Caco-2 (cell line): ENCODE measurements around the gene OTUD5. TPM values are rescaled to one million over a fixed set of nuclear protein-coding genes. Genes with fewer than 3 reads are reported as not detected.
A peak's percentile ranks its signal among the peaks of the same experiment; 100 is the strongest.

Experiments
- Bru-seq: library from RNA; stranded (reverse); fragments of 400-500 nt; gene quantifications from one replicate; lab custom pipeline; 2021; lab: Mats Ljungman, UMichigan
- BruChase-seq, 2 experiments: library from RNA; stranded (reverse); fragments of 400-500 nt; gene quantifications; one replicate each; lab custom pipeline; 2021; lab: Mats Ljungman, UMichigan
- BruUV-seq: library from RNA; stranded (reverse); fragments of 400-500 nt; replicated peaks from 2 replicates; lab custom pipeline; 2021; lab: Mats Ljungman, UMichigan
- CTCF ChIA-PET: fragments of 300-600 bp; sonication (Branson Sonifier 250); formaldehyde crosslinking; loops from one replicate; lab custom pipeline; 2022; ENCODE audit warnings: antibody characterized with exemption; lab: Charles Lee
- POLR2A ChIA-PET: fragments of 300-600 bp; sonication (Branson Sonifier 250); formaldehyde crosslinking; loops from one replicate; lab custom pipeline; 2022; ENCODE audit warnings: antibody characterized with exemption; lab: Charles Lee
- DNase-seq, 2 experiments: peaks; one replicate each; pipeline versions ENCODE4 v3.0.0 to v3.0.0-alpha.2; 2020 to 2022
- H3K27me3 ChIP-seq: replicated peaks from 2 replicates; pipeline ENCODE4 v1.6.0; 2011; ENCODE audit warnings: low read length; ENCODE audit not compliant: control insufficient read depth, insufficient read depth
- H3K36me3 ChIP-seq: 2 replicates; pipeline ENCODE4 v1.5.1; 2011; ENCODE audit warnings: low read length; ENCODE audit not compliant: control insufficient read depth, insufficient read depth
- H3K4me1 ChIP-seq: fragments of 250-450 bp; sonication (Bioruptor Pico); 2 replicates; pipeline ENCODE4 v1.5.1; 2020; ENCODE audit warnings: mild to moderate bottlenecking
- H3K4me3 ChIP-seq: 2 replicates; pipeline ENCODE4 v1.5.1; 2011; ENCODE audit warnings: low read depth, mild to moderate bottlenecking, control low read depth, low read length
- H3K9me3 ChIP-seq: fragments of 250-450 bp; sonication (Bioruptor Pico); 2 replicates; pipeline ENCODE4 v1.5.1; 2020; ENCODE audit warnings: mild to moderate bottlenecking, moderate library complexity
- H3K27ac Mint-ChIP-seq: one replicate; pipeline ENCODE4 v1.8.0; 2022; ENCODE audit warnings: mixed read lengths; ENCODE audit not compliant: unreplicated experiment
- H3K27me3 Mint-ChIP-seq: one replicate; pipeline ENCODE4 v1.8.0; 2022; ENCODE audit warnings: mixed read lengths; ENCODE audit not compliant: insufficient read depth, unreplicated experiment
- H3K36me3 Mint-ChIP-seq: one replicate; pipeline ENCODE4 v1.8.0; 2022; ENCODE audit warnings: mild to moderate bottlenecking, mixed read lengths; ENCODE audit not compliant: insufficient read depth, unreplicated experiment
- H3K4me1 Mint-ChIP-seq: one replicate; pipeline ENCODE4 v1.8.0; 2022; ENCODE audit warnings: low read depth, mixed read lengths; ENCODE audit not compliant: unreplicated experiment
- H3K4me3 Mint-ChIP-seq: one replicate; pipeline ENCODE4 v1.8.0; 2022; ENCODE audit warnings: mild to moderate bottlenecking, moderate library complexity, mixed read lengths; ENCODE audit not compliant: unreplicated experiment
- H3K9me3 Mint-ChIP-seq: one replicate; pipeline ENCODE4 v1.8.0; 2022; ENCODE audit warnings: mixed read lengths; ENCODE audit not compliant: unreplicated experiment
- CTCF ChIP-seq, 2 experiments: fragments of 200-600 bp in 1 of 2; IDR thresholded peaks; 1 replicate in 1 of 2; 2 replicates in 1 of 2; pipeline versions ENCODE4 v1.5.1 to v1.8.0; 2011 to 2022; ENCODE audit warnings: antibody characterized with exemption in 1 of 2, control low read depth in 1 of 2, inconsistent platforms in 1 of 2, low read depth in 1 of 2, low read length in 1 of 2, mild to moderate bottlenecking in 1 of 2, moderate library complexity in 1 of 2; ENCODE audit not compliant: insufficient read depth in 1 of 2, severe bottlenecking in 1 of 2, unreplicated experiment in 1 of 2
- intact Hi-C: fragments of 100-400 bp; cut with micrococcal nuclease; formaldehyde crosslinking; loops from one replicate; pipeline ENCODE4 v1.10.0; 2022; ENCODE audit not compliant: unreplicated experiment
- long read RNA-seq: library from polyadenylated mRNA; stranded (forward); transcript quantifications from one replicate; pipeline ENCODE4 v2.0.0, GENCODE V29; 2022
- total RNA-seq: library from RNA; stranded (reverse); gene quantifications from 2 replicates; pipeline ENCODE4 v1.2.3, GENCODE V29; 2022

The OTUD5 gene
- 40.1 and 40.6 TPM in 2 replicates for total RNA-seq
- percentile 64 among the genes with signal in this experiment for Bru-seq, nascent RNA
- BruChase-seq, experiment 1, labeled RNA remaining after a 2-hour chase, result percentile 65 among the genes with signal in this experiment
- percentile 72 among the genes with signal in this experiment for BruChase-seq, experiment 2, labeled RNA remaining after a 6-hour chase
- long read RNA-seq, transcript OTUD5-202 (9 exons, 2,692 nt), result major isoform, 30 of 59 reads
- long read RNA-seq, transcript OTUD5-203 (10 exons, 2,682 nt), result minor isoform, 5 of 59 reads
- long read RNA-seq, partial matches to known transcripts, result 6 of 59 reads
- long read RNA-seq, other reads (novel, unspliced or antisense), result 16 of 59 reads

- Histone ChIP-seq H3K9me3 (no peaks in the 10 kb centered on the region), H3K36me3 (no peaks in the 10 kb centered on the region; the same call in 1 of the 2 replicates), H3K4me3 (peak within 1 kb of the TSS; percentile 73), H3K4me1 (no peaks in the 10 kb centered on the region), H3K27me3 (no peaks in the 10 kb centered on the region)
- BruUV-seq, result no TSS peak
- ChIA-PET POLR2A (interaction anchor here (0.6 to 1.0 kb wide), 2 partner anchors 45 to 281 kb away, joined by 4 to 5 read pairs; partner anchors contain the start of gene GRIPAP1), CTCF (no interaction called here)
- intact Hi-C loops, result loop anchor here (2.0 kb wide), 1 partner anchor 39 kb away; the partner anchor contains the start of gene PIM2
- DNase-seq, result no peak
- H3K4me1 Mint-ChIP-seq, result peaks cover 15% of the 10 kb centered on the region
- H3K4me3 Mint-ChIP-seq, result peak within 1 kb of the TSS; percentile 98
- TF ChIP-seq CTCF (IDR thresholded peaks at IDR 0.05; ENCODE audit: insufficient read depth in 1 of 2, low read depth in 1 of 2, low read length in 1 of 2, severe bottlenecking in 1 of 2, unreplicated experiment in 1 of 2), result no peak
- H3K27ac Mint-ChIP-seq, result peak within 1 kb of the TSS; percentile 100
- no peaks in the 10 kb centered on the region for H3K27me3 Mint-ChIP-seq
- H3K9me3 Mint-ChIP-seq, result no peaks in the 10 kb centered on the region
- H3K36me3 Mint-ChIP-seq, result peaks cover 11% of the 10 kb centered on the region
Measured at GRCh38 chrX:48957477-48957826, at the start of gene OTUD5. TSS of gene OTUD5 (minus strand) at chrX:48957607. CDS start at chrX:48957570, 37 bp downstream.

GRCh38 chrX:49003696-49004095, 46.3 kb upstream of the OTUD5 start:
- intact Hi-C loops, result no loop called here
- BruUV-seq, result no TSS peak
- POLR2A ChIA-PET, result no interaction called here
- TF ChIP-seq CTCF (IDR thresholded peaks at IDR 0.05; ENCODE audit: insufficient read depth in 1 of 2, low read depth in 1 of 2, low read length in 1 of 2, severe bottlenecking in 1 of 2, unreplicated experiment in 1 of 2), result no peak
- Histone ChIP-seq H3K4me3 (no peak overlapping the region), H3K27me3 (no peaks in the 10 kb centered on the region), H3K4me1 (no peaks in the 10 kb centered on the region), H3K36me3 (no peaks in the 10 kb centered on the region), H3K9me3 (no peaks in the 10 kb centered on the region)
- Mint-ChIP-seq H3K4me1 (peaks cover 7% of the 10 kb centered on the region), H3K9me3 (no peaks in the 10 kb centered on the region), H3K4me3 (peak overlapping the region; percentile 48), H3K27ac (no peak overlapping the region), H3K36me3 (peaks cover 9% of the 10 kb centered on the region), H3K27me3 (no peaks in the 10 kb centered on the region)
- no peak for DNase-seq
- CTCF ChIA-PET, result no interaction called here

- ChIA-PET POLR2A (interaction anchor here (0.5 to 1.0 kb wide), 8 partner anchors 38 to 463 kb away, joined by 3 to 9 read pairs (median 6); partner anchors contain the start of genes OTUD5, PQBP1, TBC1D25 and TIMM17B), CTCF (interaction anchor here (0.6 to 1.2 kb wide), 5 partner anchors 41 to 267 kb away, joined by 3 to 7 read pairs (median 3); partner anchors contain the start of genes PPP1R3F and TFE3)
- DNase-seq, result peak; percentile 72 to 78
- peaks cover 20% of the 10 kb centered on the region for H3K36me3 Mint-ChIP-seq
- no peak for TF ChIP-seq CTCF (IDR thresholded peaks at IDR 0.05; ENCODE audit: insufficient read depth in 1 of 2, low read depth in 1 of 2, low read length in 1 of 2, severe bottlenecking in 1 of 2, unreplicated experiment in 1 of 2)
- no peaks in the 10 kb centered on the region for H3K36me3 ChIP-seq
- no peaks in the 10 kb centered on the region for H3K27me3 ChIP-seq
- peak within 1 kb of the TSS; percentile 94 for H3K27ac Mint-ChIP-seq
- peaks cover 10% of the 10 kb centered on the region for H3K4me1 Mint-ChIP-seq
- no peaks in the 10 kb centered on the region for H3K4me1 ChIP-seq
- no peaks in the 10 kb centered on the region for H3K9me3 Mint-ChIP-seq
- TSS peak; percentile 38 for BruUV-seq
- intact Hi-C loops, result loop anchor here (1.0 kb wide), 1 partner anchor 41 kb away; the partner anchor contains the start of gene TFE3
- no peaks in the 10 kb centered on the region for H3K9me3 ChIP-seq
- peak within 1 kb of the TSS; percentile 50 for H3K4me3 ChIP-seq
- H3K27me3 Mint-ChIP-seq, result no peaks in the 10 kb centered on the region
- H3K4me3 Mint-ChIP-seq, result peak within 1 kb of the TSS; percentile 98
Measured at GRCh38 chrX:49002091-49002935, 44.9 kb upstream of the OTUD5 start, which contains the start of gene GRIPAP1. TSS of gene GRIPAP1 (minus strand) at chrX:49002264. CDS start at chrX:49002229, 35 bp downstream.
